GM19452 (cell line): ENCODE measurements around the gene LHFPL2.
A peak's percentile ranks its signal among the peaks of the same experiment; 100 is the strongest.
"Not testable (repeated sequence)": the region's sequence is repeated elsewhere in the genome, so short reads cannot be mapped to it uniquely, and the experiment has no call there.

Experiments
- ATAC-seq: cut with Tn5 transposase; IDR thresholded peaks from one replicate; pipeline ENCODE4 v1.9.1; 2021; ENCODE audit not compliant: unreplicated experiment

LHFPL2 gene, protein sequence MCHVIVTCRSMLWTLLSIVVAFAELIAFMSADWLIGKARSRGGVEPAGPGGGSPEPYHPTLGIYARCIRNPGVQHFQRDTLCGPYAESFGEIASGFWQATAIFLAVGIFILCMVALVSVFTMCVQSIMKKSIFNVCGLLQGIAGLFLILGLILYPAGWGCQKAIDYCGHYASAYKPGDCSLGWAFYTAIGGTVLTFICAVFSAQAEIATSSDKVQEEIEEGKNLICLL

DNA sequence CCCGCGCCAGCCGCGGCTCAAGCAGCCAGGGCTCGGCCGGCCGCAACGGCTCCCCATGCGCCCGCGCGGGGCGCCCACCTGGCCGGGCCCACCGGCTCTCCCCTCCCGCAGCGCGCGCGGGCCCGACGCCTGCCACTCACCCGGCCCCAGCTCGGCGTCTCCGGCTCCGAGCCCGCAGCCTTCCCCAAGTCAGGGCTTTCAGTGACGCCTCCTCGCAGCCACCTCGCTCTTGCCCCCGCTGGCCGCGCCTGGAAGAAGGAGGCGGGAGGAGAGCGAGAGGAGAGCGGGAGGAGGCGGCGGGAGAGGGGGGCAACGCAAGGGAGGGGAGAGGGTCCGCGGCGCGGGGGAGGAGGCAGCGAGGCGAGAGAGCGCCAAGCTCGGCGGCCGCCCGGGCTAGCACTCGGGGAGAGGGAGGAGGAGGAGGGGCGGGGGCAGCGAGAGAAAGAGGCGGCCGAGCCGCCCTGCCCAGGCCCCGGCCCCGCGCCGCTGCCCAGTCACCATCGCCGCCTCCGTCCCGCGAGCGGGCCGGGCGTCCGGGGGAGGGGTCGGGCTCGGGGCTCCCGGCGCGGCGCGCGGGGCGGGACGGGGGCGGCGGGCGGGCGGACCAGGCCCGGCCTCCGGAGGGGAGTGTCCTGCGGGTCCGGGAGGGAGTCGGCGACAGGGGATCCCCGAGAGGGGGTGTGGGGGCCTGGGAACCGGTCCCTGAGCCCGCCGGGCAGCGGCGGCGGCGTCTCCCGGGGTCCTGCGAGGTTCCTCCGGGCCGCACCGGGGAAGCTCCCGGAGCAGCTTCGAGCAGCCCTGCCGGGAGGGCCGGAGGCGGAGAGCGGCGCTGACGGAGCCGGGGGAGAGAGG lies at the start of gene LHFPL2:
Gene LHFPL2 (minus strand): TSS at position 414 of the 852 bp plus-strand sequence. CDS start 138,559 bp downstream, outside the sequence.
- ATAC-seq, result peak; percentile 57

DNA sequence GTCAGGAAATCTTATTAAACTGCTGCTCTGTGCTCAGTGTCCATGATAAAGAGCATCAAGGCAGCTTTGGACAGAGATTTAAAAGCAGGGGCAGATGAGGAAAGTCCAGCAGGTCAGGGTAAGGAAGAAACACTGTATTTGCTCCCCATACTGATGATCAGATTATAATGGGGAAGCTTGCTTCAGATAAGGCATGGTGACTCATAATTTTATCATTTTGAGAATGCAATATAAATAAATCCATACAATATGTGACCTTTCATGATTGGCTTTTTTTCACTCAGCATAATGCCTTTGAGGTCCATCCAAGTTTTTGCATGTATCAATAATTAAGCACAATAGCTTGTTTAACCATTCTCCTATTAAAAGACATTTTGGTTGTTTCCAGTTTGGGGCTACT lies 48.1 kb upstream of the LHFPL2 start:
- no peak for ATAC-seq

GRCh38 chr5:78696052-78696451 lies 47.5 kb upstream of the LHFPL2 start:
- ATAC-seq, result not testable (repeated sequence)

DNA sequence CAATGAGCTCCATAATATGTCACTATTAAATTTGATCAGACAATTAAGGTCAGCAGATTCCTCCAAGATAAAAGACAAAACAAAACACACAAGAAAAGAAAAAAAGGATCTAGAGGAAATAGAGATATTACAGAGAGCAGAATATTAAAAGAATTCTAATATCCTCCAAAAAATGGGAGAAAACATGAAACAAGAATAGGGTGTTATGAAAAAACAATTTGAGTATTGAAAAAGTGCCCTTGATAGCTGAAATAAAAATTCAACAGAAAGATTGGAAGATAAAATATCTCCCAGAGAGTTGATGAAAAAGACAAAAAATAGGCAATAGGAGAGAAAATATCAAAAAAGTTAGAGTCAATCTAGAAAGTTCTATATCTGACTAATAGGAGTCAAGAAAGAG lies 44.8 kb upstream of the LHFPL2 start:
- no peak for ATAC-seq

GRCh38 chr5:78691084-78691960 lies 42.8 kb upstream of the LHFPL2 start:
- no peak for ATAC-seq

DNA sequence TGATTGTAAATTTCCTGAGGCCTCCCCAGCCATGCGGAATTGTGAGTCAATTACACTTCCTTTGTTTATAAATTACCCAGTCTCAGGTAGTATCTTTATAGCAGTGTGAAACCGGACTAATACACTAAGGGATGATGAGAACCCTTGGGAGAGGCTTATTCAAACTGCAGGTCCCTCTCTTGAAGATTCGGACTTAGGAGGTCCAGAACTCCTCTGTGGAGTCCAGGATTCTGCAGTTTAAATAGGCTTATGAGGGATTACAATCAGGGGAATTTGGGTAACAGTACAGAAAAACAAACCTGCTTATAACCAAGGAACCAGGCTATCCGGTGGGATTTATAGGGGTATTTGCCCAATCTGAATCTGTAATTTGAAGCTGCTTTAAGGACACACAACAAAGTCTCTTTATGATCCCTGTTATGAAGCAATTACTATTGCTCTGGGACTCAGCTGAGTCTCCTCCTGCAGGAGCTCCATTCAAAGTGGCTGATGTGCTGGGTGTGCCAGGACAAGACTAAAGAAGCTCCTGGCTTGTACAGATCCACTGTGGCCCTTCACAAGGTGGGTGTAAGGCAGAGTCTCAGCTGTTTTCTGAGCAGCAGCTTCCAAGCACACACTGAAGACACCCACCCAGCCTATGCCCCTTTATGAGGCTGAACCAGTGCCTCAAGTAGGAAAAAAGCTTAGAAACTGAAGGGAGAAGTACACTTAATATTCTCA lies 41.8 kb upstream of the LHFPL2 start:
- ATAC-seq, result no peak

DNA sequence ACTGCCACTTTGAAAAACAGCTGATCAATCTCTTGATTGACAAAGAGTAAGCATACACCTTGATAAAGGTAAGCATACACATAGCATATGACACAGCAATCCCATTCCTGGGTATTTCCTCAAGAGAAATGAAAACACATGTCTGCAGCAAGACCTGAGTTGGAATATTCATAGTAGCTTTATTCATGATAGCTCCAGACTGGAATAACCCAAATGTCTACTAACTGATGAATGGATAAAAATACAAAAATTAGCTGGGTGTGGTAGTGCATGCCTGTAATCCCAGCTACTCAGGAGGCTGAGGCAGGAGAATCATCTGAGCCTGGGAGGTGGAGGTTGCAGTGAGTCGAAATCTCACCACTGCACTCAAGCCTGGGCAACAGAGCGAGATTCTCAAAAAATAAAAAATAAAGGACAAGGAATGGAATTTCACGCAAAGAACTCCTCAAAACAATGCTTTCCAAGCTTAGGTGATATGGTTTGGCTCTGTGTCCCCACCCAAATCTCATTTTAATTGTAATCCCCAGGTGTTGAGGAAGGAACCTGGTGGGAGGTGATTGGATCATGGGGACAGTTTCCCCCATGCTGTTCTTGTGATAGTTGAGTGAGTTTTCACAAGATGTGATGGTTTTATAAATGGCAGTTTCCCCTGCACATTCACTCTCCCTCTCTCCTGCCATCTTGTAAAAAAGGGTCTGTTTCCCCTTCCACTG lies 41.1 kb upstream of the LHFPL2 start:
- ATAC-seq, result no peak

DNA sequence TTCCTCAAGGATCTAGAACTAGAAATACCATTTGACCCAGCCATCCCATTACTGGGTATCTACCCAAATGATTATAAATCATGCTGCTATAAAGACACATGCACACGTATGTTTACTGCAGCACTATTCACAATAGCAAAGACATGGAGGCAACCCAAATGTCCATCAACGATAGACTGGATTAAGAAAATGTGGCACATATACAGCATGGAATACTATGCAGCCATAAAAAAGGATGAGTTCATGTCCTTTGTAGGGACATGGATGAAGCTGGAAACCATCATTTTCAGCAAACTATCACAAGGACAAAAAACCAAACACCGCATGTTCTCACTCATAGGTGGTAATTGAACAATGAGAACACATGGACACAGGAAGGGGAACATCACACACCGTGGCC lies 38.9 kb upstream of the LHFPL2 start:
- ATAC-seq, result not testable (repeated sequence)

DNA sequence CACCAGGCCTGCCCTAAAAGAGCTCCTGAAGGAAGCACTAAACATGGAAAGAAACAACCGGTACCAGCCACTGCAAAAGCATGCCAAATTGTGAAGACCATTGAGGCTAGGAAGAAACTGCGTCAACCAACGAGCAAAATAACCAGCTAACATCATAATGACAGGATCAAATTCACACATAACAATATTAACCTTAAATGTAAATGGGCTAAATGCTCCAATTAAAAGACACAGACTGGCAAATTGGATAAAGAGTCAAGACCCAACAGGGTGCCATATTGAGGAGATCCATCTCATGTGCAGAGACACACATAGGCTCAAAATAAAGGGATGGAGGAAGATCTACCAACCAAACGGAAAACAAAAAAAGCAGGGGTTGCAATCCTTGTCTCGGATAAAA lies 35.3 kb upstream of the LHFPL2 start:
- not testable (repeated sequence) for ATAC-seq

DNA sequence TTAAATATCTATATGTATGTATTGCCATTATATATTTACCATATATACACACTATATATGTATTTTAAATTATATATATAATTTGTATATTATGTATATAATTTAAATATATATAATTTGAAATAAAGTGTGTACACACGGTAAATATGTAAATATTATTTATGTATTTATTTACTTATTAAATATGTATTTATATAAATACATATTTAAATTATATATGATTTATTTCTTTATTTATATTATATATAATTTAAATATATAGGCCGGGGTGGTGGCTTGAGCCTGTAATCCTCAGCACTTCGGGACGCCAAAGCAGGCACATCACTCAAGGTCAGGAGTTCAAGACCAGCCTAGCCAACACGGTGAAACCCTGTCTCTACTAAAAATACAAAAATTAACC lies 31.3 kb upstream of the LHFPL2 start:
- ATAC-seq, result no peak

GRCh38 chr5:78677777-78678668 lies 29.5 kb upstream of the LHFPL2 start:
- no peak for ATAC-seq

GRCh38 chr5:78675956-78676730 lies 27.6 kb upstream of the LHFPL2 start:
- no peak for ATAC-seq

DNA sequence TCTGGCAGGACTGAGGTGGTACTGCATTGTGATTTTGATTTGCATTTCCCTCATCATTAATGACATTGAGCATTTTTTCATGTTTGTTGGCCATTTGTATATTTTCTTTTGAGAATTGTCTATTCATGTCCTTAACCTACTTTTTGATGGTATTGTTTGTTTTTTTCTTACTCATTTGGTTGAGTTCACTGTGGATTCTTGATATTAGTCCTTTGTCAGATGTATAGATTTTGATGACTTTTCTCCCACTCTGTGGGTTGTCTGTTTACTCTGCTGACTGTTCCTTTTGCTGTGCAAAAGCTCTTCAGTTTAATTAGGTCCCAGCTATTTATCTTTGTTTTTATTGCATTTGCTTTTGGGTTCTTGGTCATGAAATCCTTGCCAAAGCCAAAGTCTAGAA lies 25.3 kb upstream of the LHFPL2 start:
- ATAC-seq, result not testable (repeated sequence)

DNA sequence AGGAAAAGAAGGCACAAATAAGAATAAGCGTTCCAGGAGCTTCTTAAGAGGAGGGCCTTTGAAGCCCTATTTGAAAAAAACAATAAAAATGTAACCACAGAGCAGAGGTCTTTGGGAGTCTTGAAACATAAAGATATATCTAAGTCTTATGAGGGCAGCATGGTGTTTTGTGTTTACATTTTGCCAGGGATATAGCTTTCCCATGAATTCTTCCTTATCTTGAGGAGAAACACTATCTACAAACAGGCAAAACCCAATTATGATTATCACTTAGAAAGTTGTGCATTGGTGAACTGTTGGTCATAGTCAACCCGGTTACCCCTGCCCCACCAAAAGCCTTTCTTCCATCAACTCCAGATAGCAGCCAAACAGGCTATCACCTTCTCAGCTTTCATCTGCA lies 23.6 kb upstream of the LHFPL2 start:
- ATAC-seq, result no peak

- no peak for ATAC-seq
Measured at GRCh38 chr5:78671609-78672008, 23.0 kb upstream of the LHFPL2 start.

DNA sequence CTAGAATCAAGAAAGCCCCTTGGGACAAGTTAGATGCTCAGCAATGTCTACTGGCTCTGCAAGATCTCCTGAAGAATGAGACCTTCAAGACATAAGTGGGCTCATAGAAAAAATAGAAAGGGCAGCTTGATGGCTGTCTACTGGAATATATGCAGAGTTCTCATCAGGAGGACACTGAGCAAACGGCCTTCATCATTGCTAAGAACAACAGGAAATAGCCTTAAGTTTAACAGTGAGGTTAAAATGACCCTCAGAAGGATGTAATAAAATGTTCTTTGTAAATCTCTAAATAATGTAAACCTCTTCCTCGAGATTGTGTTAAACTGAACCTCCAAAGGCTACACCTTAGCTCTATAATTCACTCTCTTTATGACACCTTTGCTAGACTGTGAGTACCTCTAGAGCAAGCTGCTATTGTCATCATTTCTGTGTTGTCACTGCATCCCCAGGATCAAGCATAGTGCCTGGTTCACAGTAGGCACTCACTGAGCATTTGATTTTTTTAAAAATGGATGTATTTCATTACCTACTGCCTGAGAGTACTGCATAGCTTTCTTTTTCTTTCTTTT lies 22.2 kb upstream of the LHFPL2 start:
- no peak for ATAC-seq

- no peak for ATAC-seq
Measured at GRCh38 chr5:78669331-78669730, 20.8 kb upstream of the LHFPL2 start.

- no peak for ATAC-seq
Measured at GRCh38 chr5:78667461-78668103, 19.0 kb upstream of the LHFPL2 start.
